Type B pancreatic cell (in vitro differentiated cells): ENCODE data around the gene KCTD11. TPM values are rescaled to one million over a fixed set of nuclear protein-coding genes. Genes with fewer than 3 reads are reported as not detected.
A peak's percentile ranks its signal among the peaks of the same experiment; 100 is the strongest.

Experiments used
- DNase-seq: peaks from one replicate; pipeline ENCODE4 v3.0.0; 2021; ENCODE audit warnings: mixed read lengths; ENCODE audit not compliant: unreplicated experiment; ENCODE audit errors: extremely low spot score
- H3K27ac Mint-ChIP-seq: 2 replicates; pipeline ENCODE4 v1.8.0; 2021; ENCODE audit warnings: mild to moderate bottlenecking, mixed read lengths
- H3K27me3 Mint-ChIP-seq: 2 replicates; pipeline ENCODE4 v1.8.0; 2021; ENCODE audit warnings: mixed read lengths
- H3K36me3 Mint-ChIP-seq: 2 replicates; pipeline ENCODE4 v1.8.0; 2021; ENCODE audit warnings: mixed read lengths
- H3K4me1 Mint-ChIP-seq: one replicate; pipeline ENCODE4 v1.8.0; 2021; ENCODE audit warnings: mixed read lengths; ENCODE audit not compliant: unreplicated experiment
- H3K4me3 Mint-ChIP-seq: 2 replicates; pipeline ENCODE4 v1.8.0; 2021; ENCODE audit warnings: mild to moderate bottlenecking, mixed read lengths
- H3K9me3 Mint-ChIP-seq: 2 replicates; pipeline ENCODE4 v1.8.0; 2021; ENCODE audit warnings: mixed read lengths
- total RNA-seq: library from RNA; stranded (reverse); gene quantifications from 2 replicates; pipeline ENCODE4 v1.2.1, GENCODE V29; 2021; ENCODE audit warnings: low replicate concordance
- TF ChIP-seq, protein P1 (sequence below): fragments of 200-600 bp; sonication (generic); conservative IDR thresholded peaks from 2 replicates; pipeline ENCODE4 v1.5.0; 2021; ENCODE audit warnings: antibody characterized with exemption, mild to moderate bottlenecking

The KCTD11 gene
- total RNA-seq, 1 donor from 2014 or later, result 9.5 TPM

DNA sequence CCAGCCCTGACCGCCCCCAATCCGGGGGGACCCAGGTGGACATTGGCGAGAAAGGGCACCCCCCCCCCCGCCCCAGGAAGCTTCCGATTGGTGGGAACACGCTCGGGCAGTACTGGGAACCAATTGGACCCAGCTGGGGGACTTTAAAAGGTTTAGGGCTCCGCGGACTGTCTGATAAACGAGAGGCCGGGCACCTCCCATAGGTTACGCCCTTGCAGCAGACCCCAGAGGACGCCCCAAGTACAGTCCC, 51.7 kb downstream of the KCTD11 start:
- DNase-seq, result no peak
- no peaks in the 10 kb centered on the region for H3K36me3 Mint-ChIP-seq
- H3K4me1 Mint-ChIP-seq, result peaks cover 14% of the 10 kb centered on the region
- no peaks in the 10 kb centered on the region for H3K9me3 Mint-ChIP-seq
- peaks cover 4% of the 10 kb centered on the region for H3K27me3 Mint-ChIP-seq
- peak overlapping the region; percentile 96 for H3K27ac Mint-ChIP-seq
- TF ChIP-seq, protein P1, sequence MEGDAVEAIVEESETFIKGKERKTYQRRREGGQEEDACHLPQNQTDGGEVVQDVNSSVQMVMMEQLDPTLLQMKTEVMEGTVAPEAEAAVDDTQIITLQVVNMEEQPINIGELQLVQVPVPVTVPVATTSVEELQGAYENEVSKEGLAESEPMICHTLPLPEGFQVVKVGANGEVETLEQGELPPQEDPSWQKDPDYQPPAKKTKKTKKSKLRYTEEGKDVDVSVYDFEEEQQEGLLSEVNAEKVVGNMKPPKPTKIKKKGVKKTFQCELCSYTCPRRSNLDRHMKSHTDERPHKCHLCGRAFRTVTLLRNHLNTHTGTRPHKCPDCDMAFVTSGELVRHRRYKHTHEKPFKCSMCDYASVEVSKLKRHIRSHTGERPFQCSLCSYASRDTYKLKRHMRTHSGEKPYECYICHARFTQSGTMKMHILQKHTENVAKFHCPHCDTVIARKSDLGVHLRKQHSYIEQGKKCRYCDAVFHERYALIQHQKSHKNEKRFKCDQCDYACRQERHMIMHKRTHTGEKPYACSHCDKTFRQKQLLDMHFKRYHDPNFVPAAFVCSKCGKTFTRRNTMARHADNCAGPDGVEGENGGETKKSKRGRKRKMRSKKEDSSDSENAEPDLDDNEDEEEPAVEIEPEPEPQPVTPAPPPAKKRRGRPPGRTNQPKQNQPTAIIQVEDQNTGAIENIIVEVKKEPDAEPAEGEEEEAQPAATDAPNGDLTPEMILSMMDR, result no peak
- peak overlapping the region; percentile 94 for H3K4me3 Mint-ChIP-seq

DNA sequence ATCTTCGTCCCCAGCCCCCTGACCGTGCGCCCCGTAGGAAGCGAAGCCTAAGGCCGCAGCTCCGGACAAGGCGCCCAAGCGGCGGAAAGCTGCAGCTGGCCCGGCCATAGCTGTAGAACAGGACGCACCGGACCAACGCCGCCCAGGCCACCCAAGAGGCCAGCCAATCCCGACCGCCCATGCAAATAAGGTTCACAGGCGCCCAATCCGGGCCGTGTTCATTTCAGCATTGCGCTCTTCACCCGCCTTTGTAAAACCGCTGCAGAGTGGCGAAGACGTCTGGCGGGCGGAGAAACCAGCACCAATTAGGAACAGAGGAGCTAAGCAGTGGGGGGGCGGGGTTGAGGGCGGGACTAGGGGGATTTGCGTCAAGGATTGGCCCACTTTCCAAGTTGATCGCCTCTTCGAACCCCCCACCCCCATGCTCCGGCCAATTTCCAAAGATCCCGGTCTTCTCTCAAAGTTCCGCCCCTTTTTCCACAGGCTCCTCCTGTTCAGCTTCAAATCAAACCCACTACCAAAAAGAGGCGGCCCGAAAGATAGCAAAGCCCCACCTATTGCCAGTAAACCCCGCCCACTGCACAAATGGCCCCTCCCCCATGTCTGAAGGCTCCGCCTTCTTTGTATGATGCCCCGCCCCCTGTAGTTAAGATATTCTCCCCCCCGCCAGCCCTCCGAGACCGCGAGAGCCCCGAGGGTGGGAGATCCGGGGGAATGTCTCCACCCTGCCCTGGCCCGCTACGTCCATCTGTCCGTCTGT, 52.2 kb downstream of the KCTD11 start, which contains the start of gene TMEM256:
Gene TMEM256 (minus strand): TSS at position 121 of the 760 bp plus-strand sequence. CDS start 13 bp downstream, at position 108.
- Mint-ChIP-seq H3K27ac (peak within 1 kb of the TSS; percentile 96), H3K27me3 (peaks cover 4% of the 10 kb centered on the region), H3K4me3 (peak within 1 kb of the TSS; percentile 94), H3K36me3 (peaks cover 2% of the 10 kb centered on the region), H3K9me3 (no peaks in the 10 kb centered on the region), H3K4me1 (peaks cover 14% of the 10 kb centered on the region)
- DNase-seq, result peak; percentile 97
- TF ChIP-seq, protein P1, result peak; percentile 38

Other genes starting within 250 kb of the KCTD11 start
- 0.82 and 1.3 TPM in 2 replicates for gene ASGR2, start 237.3 kb upstream of the KCTD11 start, total RNA-seq
- gene ASGR1, start 172.8 kb upstream of the KCTD11 start, total RNA-seq, result 7.5 and 9.7 TPM in 2 replicates
- 7.8 and 46.1 TPM in 2 replicates for gene DLG4, start 132.3 kb upstream of the KCTD11 start, total RNA-seq
- 573 and 617 TPM in 2 replicates for gene ACADVL, start 132.2 kb upstream of the KCTD11 start, total RNA-seq
- 62.8 and 93.9 TPM in 2 replicates for gene DVL2, start 117.6 kb upstream of the KCTD11 start, total RNA-seq
- gene PHF23, start 112.7 kb upstream of the KCTD11 start, total RNA-seq, result 42.8 and 61.1 TPM in 2 replicates
- gene GABARAP, start 109.7 kb upstream of the KCTD11 start, total RNA-seq, result 478 and 570 TPM in 2 replicates
- 138 and 154 TPM in 2 replicates for gene CTDNEP1, start 100.4 kb upstream of the KCTD11 start, total RNA-seq
- gene ELP5, start 99.9 kb upstream of the KCTD11 start, total RNA-seq, result 43.1 and 55.7 TPM in 2 replicates
- 118 and 284 TPM in 2 replicates for gene CLDN7, start 89.7 kb upstream of the KCTD11 start, total RNA-seq
- gene SLC2A4, start 70.4 kb upstream of the KCTD11 start, total RNA-seq, result 1.2 and 4.0 TPM in 2 replicates
- 4.5 and 7.0 TPM in 2 replicates for gene YBX2, start 57.5 kb upstream of the KCTD11 start, total RNA-seq
- gene EIF5A, start 44.5 kb upstream of the KCTD11 start, total RNA-seq, result 454 and 510 TPM in 2 replicates
- 75.0 and 75.4 TPM in 2 replicates for gene GPS2, start 36.8 kb upstream of the KCTD11 start, total RNA-seq
- 49.9 and 61.5 TPM in 2 replicates for gene NEURL4, start 22.8 kb upstream of the KCTD11 start, total RNA-seq
- gene ACAP1, start 15.6 kb upstream of the KCTD11 start, total RNA-seq, result 3.2 and 8.3 TPM in 2 replicates
- not detected in 2 replicates for gene TMEM95, start 3.0 kb downstream of the KCTD11 start, total RNA-seq
- 6.6 and 11.5 TPM in 2 replicates for gene TNK1, start 28.9 kb downstream of the KCTD11 start, total RNA-seq
- gene PLSCR3, start 42.4 kb downstream of the KCTD11 start, total RNA-seq, result 39.8 and 55.8 TPM in 2 replicates
- gene TMEM256, start 51.9 kb downstream of the KCTD11 start, total RNA-seq, result 89.8 and 90.3 TPM in 2 replicates
- gene NLGN2, start 55.7 kb downstream of the KCTD11 start, total RNA-seq, result 15.0 and 68.4 TPM in 2 replicates
- gene SPEM1, start 68.2 kb downstream of the KCTD11 start, total RNA-seq, result 0.31 TPM in 1 of 2 replicates, not detected in the other
- gene SPEM2, start 73.5 kb downstream of the KCTD11 start, total RNA-seq, result not detected in 2 replicates
- gene SPEM3, start 76.7 kb downstream of the KCTD11 start, total RNA-seq, result not detected in 2 replicates
- gene TMEM102, start 83.3 kb downstream of the KCTD11 start, total RNA-seq, result 6.4 and 15.9 TPM in 2 replicates
- 21.8 and 76.0 TPM in 2 replicates for gene FGF11, start 87.3 kb downstream of the KCTD11 start, total RNA-seq
- 16.4 and 51.1 TPM in 2 replicates for gene CHRNB1, start 92.9 kb downstream of the KCTD11 start, total RNA-seq
- gene ZBTB4, start 127.5 kb downstream of the KCTD11 start, total RNA-seq, result 34.5 and 76.6 TPM in 2 replicates
- gene SLC35G6, start 129.3 kb downstream of the KCTD11 start, total RNA-seq, result not detected in 2 replicates
- gene POLR2A, start 132.2 kb downstream of the KCTD11 start, total RNA-seq, result 175 and 244 TPM in 2 replicates
- 4.3 and 11.3 TPM in 2 replicates for gene TNFSF12, start 196.9 kb downstream of the KCTD11 start, total RNA-seq
- gene TNFSF13, start 206.6 kb downstream of the KCTD11 start, total RNA-seq, result 2.4 and 3.5 TPM in 2 replicates
- 50.2 and 52.7 TPM in 2 replicates for gene SENP3, start 209.8 kb downstream of the KCTD11 start, total RNA-seq
- 5.0 and 5.8 TPM in 2 replicates for gene CD68, start 227.5 kb downstream of the KCTD11 start, total RNA-seq
- gene MPDU1, start 231.7 kb downstream of the KCTD11 start, total RNA-seq, result 61.8 and 67.6 TPM in 2 replicates
- gene SOX15, start 237.9 kb downstream of the KCTD11 start, total RNA-seq, result 0.77 and 4.0 TPM in 2 replicates